Measurements from ENCODE around the gene ARL16.

The ARL16 gene

GRCh38 chr17:81651692-81652091 lies 31.9 kb downstream of the ARL16 start:
- H3K9me3 ChIP-seq (ENCODE audit: control insufficient read depth, low read length): no peaks in the 10 kb centered on the region
- no peak overlapping the region for H3K4me3 ChIP-seq (ENCODE audit: low read depth, low read length)
- peaks cover 6% of the 10 kb centered on the region for H3K27me3 ChIP-seq (ENCODE audit: control insufficient read depth, insufficient read depth, low read length)
- no peaks in the 10 kb centered on the region for H3K36me3 ChIP-seq (ENCODE audit: control insufficient read depth, insufficient read depth, low read length)
- no peak overlapping the region for H3K4me2 ChIP-seq (ENCODE audit: low read length)
- H3K9ac ChIP-seq: no peak overlapping the region
- no peak for TF ChIP-seq CTCF (IDR thresholded peaks at IDR 0.05)
- no peaks in the 10 kb centered on the region for H3K79me2 ChIP-seq
- H3K4me1 ChIP-seq: no peaks in the 10 kb centered on the region
- H2AFZ ChIP-seq: no peak overlapping the region
- H3K27ac ChIP-seq: no peak overlapping the region

GRCh38 chr17:81650951-81651350 lies 32.6 kb downstream of the ARL16 start:
- Histone ChIP-seq H2AFZ (no peak overlapping the region), H3K36me3 (ENCODE audit: control insufficient read depth, insufficient read depth, low read length) (no peaks in the 10 kb centered on the region), H3K27ac (no peak overlapping the region), H3K4me3 (ENCODE audit: low read depth, low read length) (no peak overlapping the region), H3K9me3 (ENCODE audit: control insufficient read depth, low read length) (no peaks in the 10 kb centered on the region), H3K4me1 (no peaks in the 10 kb centered on the region), H3K27me3 (ENCODE audit: control insufficient read depth, insufficient read depth, low read length) (peaks cover 6% of the 10 kb centered on the region), H3K4me2 (ENCODE audit: low read length) (no peak overlapping the region), H3K9ac (no peak overlapping the region), H3K79me2 (no peaks in the 10 kb centered on the region)
- TF ChIP-seq CTCF (IDR thresholded peaks at IDR 0.05): no peak

DNA sequence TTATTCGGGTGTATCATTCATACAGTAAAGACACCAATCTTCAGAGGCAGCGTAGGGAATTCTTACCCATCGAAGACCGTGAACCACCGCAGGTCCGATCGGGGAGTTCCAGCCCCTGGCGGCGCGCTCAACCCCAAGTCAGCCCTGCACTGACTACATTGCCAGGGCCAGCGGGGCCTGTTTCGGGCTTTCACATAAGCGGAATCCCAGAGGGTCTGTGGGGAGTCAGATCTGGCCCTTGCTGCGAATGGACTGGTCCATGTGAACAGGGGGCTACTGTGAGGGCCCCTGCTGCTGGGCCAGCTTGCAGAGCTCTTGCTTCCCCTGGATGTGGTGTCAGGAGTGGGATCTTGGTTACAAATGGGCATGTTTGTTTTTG lies 34.9 kb downstream of the ARL16 start:
- Histone ChIP-seq H3K36me3 (ENCODE audit: control insufficient read depth, insufficient read depth, low read length) (no peaks in the 10 kb centered on the region), H3K79me2 (no peaks in the 10 kb centered on the region), H3K27me3 (ENCODE audit: control insufficient read depth, insufficient read depth, low read length) (peaks cover 6% of the 10 kb centered on the region), H3K9ac (no peak overlapping the region), H3K4me1 (no peaks in the 10 kb centered on the region), H3K27ac (no peak overlapping the region), H3K4me2 (ENCODE audit: low read length) (no peak overlapping the region), H3K9me3 (ENCODE audit: control insufficient read depth, low read length) (no peaks in the 10 kb centered on the region), H2AFZ (no peak overlapping the region), H3K4me3 (ENCODE audit: low read depth, low read length) (no peak overlapping the region)
- TF ChIP-seq CTCF (IDR thresholded peaks at IDR 0.05): no peak

- Histone ChIP-seq H3K9ac (no peak overlapping the region), H3K36me3 (ENCODE audit: control insufficient read depth, insufficient read depth, low read length) (no peaks in the 10 kb centered on the region), H3K4me2 (ENCODE audit: low read length) (no peak overlapping the region), H3K27me3 (ENCODE audit: control insufficient read depth, insufficient read depth, low read length) (peaks cover 6% of the 10 kb centered on the region), H2AFZ (no peak overlapping the region), H3K4me3 (ENCODE audit: low read depth, low read length) (no peak overlapping the region), H3K9me3 (ENCODE audit: control insufficient read depth, low read length) (no peaks in the 10 kb centered on the region), H3K27ac (no peak overlapping the region), H3K79me2 (no peaks in the 10 kb centered on the region), H3K4me1 (no peaks in the 10 kb centered on the region)
- TF ChIP-seq CTCF (IDR thresholded peaks at IDR 0.05): no peak
Observed at GRCh38 chr17:81648013-81648706, 35.4 kb downstream of the ARL16 start.

DNA sequence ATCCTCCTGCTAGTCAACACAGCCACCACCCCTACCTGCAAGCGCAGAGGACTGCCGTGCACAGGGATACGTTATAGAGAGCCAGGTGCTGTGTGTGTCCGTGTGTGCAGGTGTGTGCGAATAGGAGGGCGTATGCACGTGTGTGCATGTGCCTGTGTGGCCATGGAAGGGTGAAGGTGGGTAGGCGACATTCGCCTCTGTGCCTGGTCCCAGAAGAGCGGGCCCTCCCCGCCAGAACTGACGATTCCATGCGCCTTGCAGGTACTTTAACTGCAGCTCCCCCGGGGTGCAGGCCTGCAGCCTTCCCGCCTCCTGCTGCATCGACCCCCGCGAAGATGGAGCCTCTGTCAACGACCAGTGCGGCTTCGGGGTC lies 36.0 kb downstream of the ARL16 start:
- H3K27ac ChIP-seq: no peak overlapping the region
- H3K9me3 ChIP-seq (ENCODE audit: control insufficient read depth, low read length): no peaks in the 10 kb centered on the region
- no peaks in the 10 kb centered on the region for H3K4me1 ChIP-seq
- no peak overlapping the region for H2AFZ ChIP-seq
- H3K79me2 ChIP-seq: no peaks in the 10 kb centered on the region
- H3K9ac ChIP-seq: no peak overlapping the region
- no peak for TF ChIP-seq CTCF (IDR thresholded peaks at IDR 0.05)
- H3K27me3 ChIP-seq (ENCODE audit: control insufficient read depth, insufficient read depth, low read length): peaks cover 6% of the 10 kb centered on the region
- no peak overlapping the region for H3K4me3 ChIP-seq (ENCODE audit: low read depth, low read length)
- H3K36me3 ChIP-seq (ENCODE audit: control insufficient read depth, insufficient read depth, low read length): no peaks in the 10 kb centered on the region
- H3K4me2 ChIP-seq (ENCODE audit: low read length): no peak overlapping the region

Measured in parathyroid adenoma (tissue), 2 donors.